ENCODE measurements around the gene SUMO3. TPM values are rescaled to one million over a fixed set of nuclear protein-coding genes. Genes with fewer than 3 reads are reported as not detected.

Gene SUMO3
- polyA plus RNA-seq, 4 donors, result 70.8 to 105 (median 77.3) TPM

GRCh38 chr21:44831227-44831860, 13.5 kb upstream of the SUMO3 start:
- H3K27me3 ChIP-seq (ENCODE audit: control insufficient read depth in 3 of 3, insufficient read depth in 3 of 3, low read length in 3 of 3), result no peaks in the 10 kb centered on the region
- H3K9me3 ChIP-seq (ENCODE audit: control insufficient read depth in 2 of 2, insufficient read depth in 1 of 2, low read depth in 1 of 2, low read length in 1 of 2), result peaks cover 0 to 15% of the 10 kb centered on the region in 2 donors
- no peak overlapping the region for H3K27ac ChIP-seq (ENCODE audit: low read depth in 1 of 3, low read length in 2 of 3)
- 38 to 43% (median 43%) methylated on average over 7 of the region's 7 CpGs for WGBS, 3 donors
- no peak overlapping the region for H3K4me3 ChIP-seq (ENCODE audit: low read depth in 1 of 3, low read length in 3 of 3)
- peaks cover 0 to under 1% (median 0%) of the 10 kb centered on the region in 3 donors for H3K4me1 ChIP-seq (ENCODE audit: control insufficient read depth in 3 of 3, insufficient read depth in 2 of 3, low read depth in 1 of 3, low read length in 2 of 3)
- FAIRE-seq (no peak), DNase-seq (no peak)
- H3K36me3 ChIP-seq (ENCODE audit: control insufficient read depth in 3 of 3, insufficient read depth in 2 of 3, low read depth in 1 of 3, low read length in 3 of 3), result no peaks in the 10 kb centered on the region

DNA sequence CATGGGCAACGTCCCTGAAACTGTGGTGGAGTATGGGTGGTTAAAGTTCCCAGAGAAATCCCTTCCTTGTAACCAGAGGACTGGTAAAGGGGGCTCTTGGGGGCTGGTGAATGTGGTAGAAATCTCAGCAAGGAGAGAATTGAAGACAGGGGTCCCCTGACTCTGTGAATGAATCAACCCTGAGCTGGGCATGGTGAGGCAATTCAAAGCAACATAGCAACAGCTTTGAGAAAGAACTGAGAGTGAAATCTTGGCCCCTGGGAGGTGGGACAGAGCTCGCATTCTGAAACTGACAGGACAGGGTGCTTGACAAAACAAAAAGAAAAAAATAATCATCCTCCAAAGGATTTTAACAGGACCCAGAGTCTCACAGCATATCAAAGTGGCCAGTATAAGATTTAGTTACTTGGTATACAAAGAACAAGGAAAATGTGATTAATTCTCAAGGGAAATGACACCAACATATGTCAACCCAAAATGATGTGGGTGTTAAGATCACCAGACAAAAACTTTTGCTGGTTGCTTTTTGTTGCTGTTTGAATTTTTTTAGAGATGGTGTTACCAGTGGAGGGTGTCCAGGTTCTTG, 11.7 kb upstream of the SUMO3 start:
- Histone ChIP-seq H3K36me3 (ENCODE audit: control insufficient read depth in 3 of 3, insufficient read depth in 2 of 3, low read depth in 1 of 3, low read length in 3 of 3) (no peaks in the 10 kb centered on the region), H3K27me3 (ENCODE audit: control insufficient read depth in 3 of 3, insufficient read depth in 3 of 3, low read length in 3 of 3) (no peaks in the 10 kb centered on the region), H3K4me3 (ENCODE audit: low read depth in 1 of 3, low read length in 3 of 3) (no peak overlapping the region), H3K9me3 (ENCODE audit: control insufficient read depth in 2 of 2, insufficient read depth in 1 of 2, low read depth in 1 of 2, low read length in 1 of 2) (peaks cover 0 to 15% of the 10 kb centered on the region in 2 donors), H3K4me1 (ENCODE audit: control insufficient read depth in 3 of 3, insufficient read depth in 2 of 3, low read depth in 1 of 3, low read length in 2 of 3) (no peaks in the 10 kb centered on the region), H3K27ac (ENCODE audit: low read depth in 1 of 3, low read length in 2 of 3) (no peak overlapping the region)
- no peak for DNase-seq
- no peak for FAIRE-seq
- 53 to 64% (median 60%) methylated on average over 2 of the region's 2 CpGs for WGBS, 3 donors

GRCh38 chr21:44828362-44829056, 10.6 kb upstream of the SUMO3 start:
- peaks cover 0 to 15% of the 10 kb centered on the region in 2 donors for H3K9me3 ChIP-seq (ENCODE audit: control insufficient read depth in 2 of 2, insufficient read depth in 1 of 2, low read depth in 1 of 2, low read length in 1 of 2)
- no peaks in the 10 kb centered on the region for H3K4me1 ChIP-seq (ENCODE audit: control insufficient read depth in 3 of 3, insufficient read depth in 2 of 3, low read depth in 1 of 3, low read length in 2 of 3)
- no peaks in the 10 kb centered on the region for H3K27me3 ChIP-seq (ENCODE audit: control insufficient read depth in 3 of 3, insufficient read depth in 3 of 3, low read length in 3 of 3)
- H3K36me3 ChIP-seq (ENCODE audit: control insufficient read depth in 3 of 3, insufficient read depth in 2 of 3, low read depth in 1 of 3, low read length in 3 of 3), result no peaks in the 10 kb centered on the region
- H3K4me3 ChIP-seq (ENCODE audit: low read depth in 1 of 3, low read length in 3 of 3), result no peak overlapping the region
- FAIRE-seq (no peak), DNase-seq (no peak)
- H3K27ac ChIP-seq (ENCODE audit: low read depth in 1 of 3, low read length in 2 of 3), result no peak overlapping the region
- WGBS, 3 donors, result 81 to 89% (median 87%) methylated on average over 4 of the region's 4 CpGs

- no peak for FAIRE-seq
- Histone ChIP-seq H3K36me3 (ENCODE audit: control insufficient read depth in 3 of 3, insufficient read depth in 2 of 3, low read depth in 1 of 3, low read length in 3 of 3) (no peaks in the 10 kb centered on the region), H3K9me3 (ENCODE audit: control insufficient read depth in 2 of 2, insufficient read depth in 1 of 2, low read depth in 1 of 2, low read length in 1 of 2) (peaks cover 0 to 46% of the 10 kb centered on the region in 2 donors), H3K27me3 (ENCODE audit: control insufficient read depth in 3 of 3, insufficient read depth in 3 of 3, low read length in 3 of 3) (no peaks in the 10 kb centered on the region), H3K4me3 (ENCODE audit: low read depth in 1 of 3, low read length in 3 of 3) (no peak overlapping the region), H3K4me1 (ENCODE audit: control insufficient read depth in 3 of 3, insufficient read depth in 2 of 3, low read depth in 1 of 3, low read length in 2 of 3) (no peaks in the 10 kb centered on the region), H3K27ac (ENCODE audit: low read depth in 1 of 3, low read length in 2 of 3) (no peak overlapping the region)
- DNase-seq, result no peak
- 82 to 90% (median 89%) methylated on average over 1 of the region's 1 CpG for WGBS, 3 donors
Measured at GRCh38 chr21:44823179-44823660, 5.4 kb upstream of the SUMO3 start.

GRCh38 chr21:44822484-44823178, 4.8 kb upstream of the SUMO3 start:
- H3K9me3 ChIP-seq (ENCODE audit: control insufficient read depth in 2 of 2, insufficient read depth in 1 of 2, low read depth in 1 of 2, low read length in 1 of 2), result peaks cover 0 to 44% of the 10 kb centered on the region in 2 donors
- no peak overlapping the region for H3K27ac ChIP-seq (ENCODE audit: low read depth in 1 of 3, low read length in 2 of 3)
- no peaks in the 10 kb centered on the region for H3K27me3 ChIP-seq (ENCODE audit: control insufficient read depth in 3 of 3, insufficient read depth in 3 of 3, low read length in 3 of 3)
- no peak for DNase-seq
- no peak for FAIRE-seq
- no peaks in the 10 kb centered on the region for H3K36me3 ChIP-seq (ENCODE audit: control insufficient read depth in 3 of 3, insufficient read depth in 2 of 3, low read depth in 1 of 3, low read length in 3 of 3)
- 65 to 70% (median 66%) methylated on average over 5 of the region's 5 CpGs for WGBS, 3 donors
- no peak overlapping the region for H3K4me3 ChIP-seq (ENCODE audit: low read depth in 1 of 3, low read length in 3 of 3)
- H3K4me1 ChIP-seq (ENCODE audit: control insufficient read depth in 3 of 3, insufficient read depth in 2 of 3, low read depth in 1 of 3, low read length in 2 of 3), result no peaks in the 10 kb centered on the region

GRCh38 chr21:44820851-44821250, 3.0 kb upstream of the SUMO3 start:
- Histone ChIP-seq H3K4me3 (ENCODE audit: low read depth in 1 of 3, low read length in 3 of 3) (no peak overlapping the region), H3K36me3 (ENCODE audit: control insufficient read depth in 3 of 3, insufficient read depth in 2 of 3, low read depth in 1 of 3, low read length in 3 of 3) (peaks cover 0 to 4% (median 0%) of the 10 kb centered on the region in 3 donors), H3K27ac (ENCODE audit: low read depth in 1 of 3, low read length in 2 of 3) (no peak overlapping the region), H3K27me3 (ENCODE audit: control insufficient read depth in 3 of 3, insufficient read depth in 3 of 3, low read length in 3 of 3) (no peaks in the 10 kb centered on the region), H3K4me1 (ENCODE audit: control insufficient read depth in 3 of 3, insufficient read depth in 2 of 3, low read depth in 1 of 3, low read length in 2 of 3) (peaks cover 5 to 8% (median 8%) of the 10 kb centered on the region in 3 donors), H3K9me3 (ENCODE audit: control insufficient read depth in 2 of 2, insufficient read depth in 1 of 2, low read depth in 1 of 2, low read length in 1 of 2) (peaks cover 0 to 41% of the 10 kb centered on the region in 2 donors)
- no peak for DNase-seq
- 72 to 82% (median 77%) methylated on average over 3 of the region's 3 CpGs for WGBS, 3 donors
- FAIRE-seq, result no peak

- whole genome bisulfite sequencing, 3 donors, result 94 to 97% (median 96%) methylated on average over 33 of the region's 33 CpGs
- FAIRE-seq (no peak), DNase-seq (no peak)
- Histone ChIP-seq H3K27me3 (ENCODE audit: control insufficient read depth in 3 of 3, insufficient read depth in 3 of 3, low read length in 3 of 3) (no peaks in the 10 kb centered on the region), H3K27ac (ENCODE audit: low read depth in 1 of 3, low read length in 2 of 3) (no peak overlapping the region), H3K36me3 (ENCODE audit: control insufficient read depth in 3 of 3, insufficient read depth in 2 of 3, low read depth in 1 of 3, low read length in 3 of 3) (peaks cover 0 to 13% (median 0%) of the 10 kb centered on the region in 3 donors), H3K4me3 (ENCODE audit: low read depth in 1 of 3, low read length in 3 of 3) (no peak overlapping the region), H3K9me3 (ENCODE audit: control insufficient read depth in 2 of 2, insufficient read depth in 1 of 2, low read depth in 1 of 2, low read length in 1 of 2) (peaks cover 0 to 41% of the 10 kb centered on the region in 2 donors), H3K4me1 (ENCODE audit: control insufficient read depth in 3 of 3, insufficient read depth in 2 of 3, low read depth in 1 of 3, low read length in 2 of 3) (peaks cover 5 to 8% (median 8%) of the 10 kb centered on the region in 3 donors)
Measured at GRCh38 chr21:44819283-44820243, 1.7 kb upstream of the SUMO3 start.
